Activated CD8-positive, alpha-beta T cell treated with anti-CD3 and anti-CD28 coated beads for 36 hours (primary cell): Measurements from ENCODE around the gene ZNF586. TPM values are rescaled to one million over a fixed set of nuclear protein-coding genes. Genes with fewer than 3 reads are reported as not detected.
A peak's percentile ranks its signal among the peaks of the same experiment; 100 is the strongest.
"Not testable (repeated sequence)": the region's sequence is repeated elsewhere in the genome, so short reads cannot be mapped to it uniquely, and the experiment has no call there.

Experiments used
- ATAC-seq: fragments of 200-7000 bp; cut with Tn5 transposase; one replicate; pipeline ENCODE4 v1.10.0; 2021; ENCODE audit warnings: mild to moderate bottlenecking, moderate library complexity
- CTCF ChIA-PET: fragments of 350-600 bp; sonication (Branson Sonifier 250); formaldehyde crosslinking; loops from one replicate; lab custom pipeline; 2021; ENCODE audit warnings: antibody characterized with exemption; lab: Charles Lee
- POLR2A ChIA-PET: fragments of 350-600 bp; sonication (Branson Sonifier 250); formaldehyde crosslinking; loops from one replicate; lab custom pipeline; 2021; ENCODE audit warnings: antibody characterized with exemption; lab: Charles Lee
- DNase-seq: peaks from one replicate; pipeline ENCODE4 v3.0.0-alpha.2; 2020
- H3K27ac Mint-ChIP-seq: one replicate; pipeline ENCODE4 v1.8.0; 2021; ENCODE audit warnings: mild to moderate bottlenecking, mixed read lengths
- H3K27me3 Mint-ChIP-seq: one replicate; pipeline ENCODE4 v1.8.0; 2021; ENCODE audit warnings: mixed read lengths
- H3K36me3 Mint-ChIP-seq: one replicate; pipeline ENCODE4 v1.8.0; 2021; ENCODE audit warnings: low read depth, mixed read lengths
- H3K4me1 Mint-ChIP-seq: one replicate; pipeline ENCODE4 v1.8.0; 2021; ENCODE audit warnings: low read depth, mixed read lengths
- H3K4me3 Mint-ChIP-seq: one replicate; pipeline ENCODE4 v1.8.0; 2021; ENCODE audit warnings: mild to moderate bottlenecking, moderate library complexity, mixed read lengths
- H3K9me3 Mint-ChIP-seq: one replicate; pipeline ENCODE4 v1.8.0; 2021; ENCODE audit warnings: mixed read lengths
- CTCF ChIP-seq: fragments of 200-600 bp; IDR thresholded peaks from one replicate; pipeline ENCODE4 v1.8.0; 2022; ENCODE audit warnings: antibody characterized with exemption, mild to moderate bottlenecking
- intact Hi-C: fragments of 100-400 bp; cut with micrococcal nuclease; formaldehyde crosslinking; loops from one replicate; pipeline ENCODE4 v1.10.0; 2022
- total RNA-seq, 2 experiments: library from RNA; stranded (reverse); gene quantifications; one replicate each; pipeline ENCODE4 v1.2.3, GENCODE V29; 2021

The ZNF586 gene
- total RNA-seq, 2 experiments from 2014 or later, result 16.7 to 21.8 TPM

GRCh38 chr19:57803265-57803593 is 33.8 kb downstream of the ZNF586 start:
- ChIA-PET CTCF (no interaction called here), POLR2A (interaction anchor here (0.9 to 1.4 kb wide), 3 partner anchors 12 to 30 kb away, joined by 3 read pairs; partner anchors contain the start of gene ZNF552)
- intact Hi-C loops, result no loop called here
- ATAC-seq (no peak), DNase-seq (no peak)
- Mint-ChIP-seq H3K4me1 (peaks cover 26% of the 10 kb centered on the region), H3K36me3 (peaks cover 39% of the 10 kb centered on the region), H3K27ac (peak overlapping the region; percentile 78), H3K9me3 (no peaks in the 10 kb centered on the region), H3K4me3 (peak overlapping the region; percentile 70), H3K27me3 (no peaks in the 10 kb centered on the region)
- TF ChIP-seq CTCF, result no peak

- Mint-ChIP-seq H3K9me3 (no peaks in the 10 kb centered on the region), H3K4me1 (peaks cover 29% of the 10 kb centered on the region), H3K36me3 (peaks cover 43% of the 10 kb centered on the region), H3K27ac (peak overlapping the region; percentile 78), H3K27me3 (no peaks in the 10 kb centered on the region), H3K4me3 (peak overlapping the region; percentile 70)
- ATAC-seq (peak; percentile 62), DNase-seq (peak; percentile 55)
- POLR2A ChIA-PET, result interaction anchor here (0.6 to 1.4 kb wide), 4 partner anchors 11 to 31 kb away, joined by 3 read pairs; partner anchors contain the start of gene ZNF552
- intact Hi-C loops, result no loop called here
- no peak for TF ChIP-seq CTCF
- CTCF ChIA-PET, result interaction anchor here (0.9 kb wide), 1 partner anchor 8 kb away, joined by 3 read pairs; no protein-coding TSS in a partner anchor
Observed at GRCh38 chr19:57803594-57804325, 34.3 kb downstream of the ZNF586 start.

- POLR2A ChIA-PET, result interaction anchor here (0.6 kb wide), 1 partner anchor 49 kb away, joined by 3 read pairs; no protein-coding TSS in a partner anchor
- no peak overlapping the region for H3K27ac Mint-ChIP-seq
- no peak for DNase-seq
Observed at GRCh38 chr19:57807541-57807940, 38.1 kb downstream of the ZNF586 start.

GRCh38 chr19:57810410-57811295 is 41.2 kb downstream of the ZNF586 start:
- ATAC-seq, DNase-seq, POLR2A ChIA-PET, H3K27me3 Mint-ChIP-seq, H3K9me3 Mint-ChIP-seq, CTCF ChIA-PET, H3K4me3 Mint-ChIP-seq, H3K27ac Mint-ChIP-seq, intact Hi-C loops: not testable (repeated sequence)
- Mint-ChIP-seq H3K4me1 (peaks cover 44% of the 10 kb centered on the region), H3K36me3 (peaks cover 52% of the 10 kb centered on the region)

More at GRCh38 chr19:57807541-57807940, 38.1 kb downstream of the ZNF586 start:
- Mint-ChIP-seq H3K36me3 (peaks cover 52% of the 10 kb centered on the region), H3K27me3 (no peaks in the 10 kb centered on the region), H3K4me1 (peaks cover 39% of the 10 kb centered on the region), H3K9me3 (no peaks in the 10 kb centered on the region), H3K4me3 (no peak overlapping the region)
- no peak for ATAC-seq
- intact Hi-C loops, result no loop called here
- no peak for TF ChIP-seq CTCF
- CTCF ChIA-PET, result no interaction called here

GRCh38 chr19:57812226-57812625 is 42.8 kb downstream of the ZNF586 start:
- Mint-ChIP-seq H3K9me3 (no peaks in the 10 kb centered on the region), H3K27me3 (no peaks in the 10 kb centered on the region), H3K4me3 (no peak overlapping the region), H3K4me1 (peaks cover 50% of the 10 kb centered on the region), H3K27ac (peak overlapping the region; percentile 52), H3K36me3 (peaks cover 44% of the 10 kb centered on the region)
- ATAC-seq (no peak), DNase-seq (no peak)
- ChIA-PET POLR2A (no interaction called here), CTCF (no interaction called here)
- intact Hi-C loops, result no loop called here
- TF ChIP-seq CTCF, result no peak

GRCh38 chr19:57812975-57813820 is 43.7 kb downstream of the ZNF586 start:
- Mint-ChIP-seq H3K4me3 (peak overlapping the region; percentile 94), H3K4me1 (peaks cover 50% of the 10 kb centered on the region), H3K36me3 (peaks cover 37% of the 10 kb centered on the region), H3K27ac (peak overlapping the region; percentile 84)
- POLR2A ChIA-PET, H3K27me3 Mint-ChIP-seq, intact Hi-C loops, CTCF ChIA-PET, H3K9me3 Mint-ChIP-seq: not testable (repeated sequence)
- ATAC-seq, result peak; percentile 17
- peak; percentile 35 for DNase-seq
